MCF 10A (cell line): ENCODE data around the gene IFNA10. TPM values are rescaled to one million over a fixed set of nuclear protein-coding genes. Genes with fewer than 3 reads are reported as not detected.
A peak's percentile ranks its signal among the peaks of the same experiment; 100 is the strongest.
"Not testable (repeated sequence)": the region's sequence is repeated elsewhere in the genome, so short reads cannot be mapped to it uniquely, and the experiment has no call there.

ENCODE experiments used
- BruUV-seq: library from RNA; stranded (reverse); fragments of 400-500 nt; replicated peaks from 2 replicates; lab custom pipeline; 2021; lab: Mats Ljungman, UMichigan
- CTCF ChIA-PET: fragments of 300-600 bp; sonication (Branson Sonifier 250); formaldehyde crosslinking; extraction: SDS; loops from one replicate; lab custom pipeline; 2021; ENCODE audit warnings: antibody characterized with exemption, inconsistent platforms; lab: Yijun Ruan, JAX
- POLR2A ChIA-PET: fragments of 300-600, 350-650 bp; sonication (Branson Sonifier 250); formaldehyde crosslinking; extraction: SDS; loops from one replicate; lab custom pipeline; 2020; ENCODE audit warnings: antibody characterized with exemption, inconsistent platforms; lab: Yijun Ruan, JAX
- DNase-seq: peaks from one replicate; pipeline ENCODE4 v3.0.0-alpha.2; 2018; ENCODE audit not compliant: unreplicated experiment
- H3K27ac Mint-ChIP-seq: one replicate; pipeline ENCODE4 v1.8.0; 2022; ENCODE audit warnings: mild to moderate bottlenecking, low read depth, mixed read lengths; ENCODE audit not compliant: unreplicated experiment
- H3K27me3 Mint-ChIP-seq: one replicate; pipeline ENCODE4 v1.8.0; 2022; ENCODE audit warnings: mixed read lengths; ENCODE audit not compliant: insufficient read depth, unreplicated experiment
- H3K36me3 Mint-ChIP-seq: one replicate; pipeline ENCODE4 v1.8.0; 2022; ENCODE audit warnings: mild to moderate bottlenecking, moderate library complexity, mixed read lengths; ENCODE audit not compliant: insufficient read depth, unreplicated experiment
- H3K4me1 Mint-ChIP-seq: one replicate; pipeline ENCODE4 v1.8.0; 2022; ENCODE audit warnings: mixed read lengths; ENCODE audit not compliant: insufficient read depth, unreplicated experiment
- H3K4me3 Mint-ChIP-seq: one replicate; pipeline ENCODE4 v1.8.0; 2022; ENCODE audit warnings: mild to moderate bottlenecking, moderate library complexity, mixed read lengths; ENCODE audit not compliant: unreplicated experiment
- H3K9me3 Mint-ChIP-seq: one replicate; pipeline ENCODE4 v1.8.0; 2022; ENCODE audit warnings: mixed read lengths; ENCODE audit not compliant: unreplicated experiment
- intact Hi-C: fragments of 100-400 bp; cut with micrococcal nuclease; formaldehyde crosslinking; loops from 2 replicates; pipeline ENCODE4 v1.14.1; 2022
- total RNA-seq: library from RNA; stranded (reverse); gene quantifications from 2 replicates; pipeline ENCODE4 v1.2.3, GENCODE V29; 2022
- TF ChIP-seq, protein P1 (sequence below): fragments of 200-600 bp; IDR thresholded peaks from one replicate; pipeline ENCODE4 v1.8.0; 2022; ENCODE audit warnings: antibody characterized with exemption, mild to moderate bottlenecking; ENCODE audit not compliant: unreplicated experiment

The IFNA10 gene
- total RNA-seq, 1 experiment from 2014 or later: not detected

DNA sequence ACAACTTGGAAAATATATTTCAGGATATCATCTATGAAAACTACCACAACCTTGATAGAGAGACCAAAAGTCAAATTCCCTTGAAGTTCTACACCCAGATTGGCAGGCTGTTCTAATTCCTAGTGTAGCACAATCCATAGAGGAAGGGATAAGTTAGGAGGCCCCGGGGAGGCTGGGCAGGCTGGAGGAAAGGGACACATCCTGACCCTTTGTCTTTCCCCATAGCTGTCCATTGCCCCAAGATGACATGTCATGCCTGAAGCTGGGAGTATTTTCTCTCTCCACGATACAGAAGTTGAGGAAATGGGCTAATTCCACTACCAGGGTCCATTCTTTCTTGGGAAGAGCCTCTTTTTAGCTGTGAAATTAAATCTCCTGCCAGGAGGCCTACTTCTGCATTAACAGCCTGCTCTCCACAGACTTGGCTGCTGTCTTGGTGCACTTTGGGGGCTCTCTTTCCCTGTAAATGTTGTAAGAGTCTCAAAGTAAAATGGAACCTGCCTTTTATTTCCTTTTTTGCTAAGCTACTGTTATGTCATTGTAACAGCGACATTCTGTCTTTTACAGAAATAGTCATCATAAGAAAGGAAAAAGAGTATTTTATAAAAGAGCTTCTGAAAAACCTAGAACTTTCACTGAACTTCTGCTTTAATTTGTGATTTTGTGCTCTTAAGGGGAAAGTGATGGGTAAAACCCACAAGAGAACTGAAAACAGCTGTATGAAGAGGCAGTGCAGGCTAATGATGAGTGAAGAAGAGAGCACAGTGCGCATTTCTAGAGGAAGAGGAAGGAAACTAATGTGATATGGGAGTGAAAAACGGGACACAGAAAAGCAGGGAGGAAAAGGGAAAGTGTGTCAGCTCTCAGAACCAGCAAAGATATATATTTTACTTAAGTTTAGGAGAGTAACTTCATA lies 6.7 kb upstream of the IFNA10 start:
- BruUV-seq, intact Hi-C loops: not testable (repeated sequence)
- peak; percentile 3 for DNase-seq

DNA sequence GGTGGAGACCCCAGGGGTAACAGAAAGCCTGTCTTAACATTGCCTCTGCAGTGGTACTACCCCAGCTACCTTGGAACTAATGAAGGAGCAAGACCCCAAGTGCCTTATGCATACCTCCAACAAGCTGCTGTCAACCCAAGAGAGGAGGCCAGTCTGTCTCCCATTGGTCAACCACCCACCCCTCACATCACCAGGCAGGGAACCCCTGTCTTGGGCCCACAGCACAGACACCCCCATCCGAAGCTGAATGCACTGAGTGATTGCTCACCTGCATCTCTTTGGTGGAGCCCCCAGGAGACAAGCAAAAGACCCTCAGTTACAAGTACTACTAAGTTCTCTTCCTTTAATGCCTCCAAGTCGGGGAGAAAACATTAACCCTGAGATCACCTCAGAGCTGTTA lies 5.2 kb upstream of the IFNA10 start:
- CTCF ChIA-PET: interaction anchor here (0.6 kb wide), 1 partner anchor 17 kb away, joined by 4 read pairs; no protein-coding TSS in a partner anchor
- DNase-seq, H3K9me3 Mint-ChIP-seq, intact Hi-C loops, H3K27ac Mint-ChIP-seq, H3K4me1 Mint-ChIP-seq, H3K4me3 Mint-ChIP-seq, BruUV-seq, POLR2A ChIA-PET, H3K36me3 Mint-ChIP-seq: not testable (repeated sequence)
- H3K27me3 Mint-ChIP-seq: peaks cover 13% of the 10 kb centered on the region

More for the DNA sequence above, 6.7 kb upstream of the IFNA10 start:
- H3K9me3 Mint-ChIP-seq, POLR2A ChIA-PET, H3K27ac Mint-ChIP-seq, H3K4me3 Mint-ChIP-seq, H3K4me1 Mint-ChIP-seq, H3K36me3 Mint-ChIP-seq: not testable (repeated sequence)
- CTCF ChIA-PET: interaction anchor here (0.7 to 1.1 kb wide), 2 partner anchors 22 to 34 kb away, joined by 3 read pairs; no protein-coding TSS in a partner anchor
- H3K27me3 Mint-ChIP-seq: peaks cover 15% of the 10 kb centered on the region
- TF ChIP-seq, protein P1, sequence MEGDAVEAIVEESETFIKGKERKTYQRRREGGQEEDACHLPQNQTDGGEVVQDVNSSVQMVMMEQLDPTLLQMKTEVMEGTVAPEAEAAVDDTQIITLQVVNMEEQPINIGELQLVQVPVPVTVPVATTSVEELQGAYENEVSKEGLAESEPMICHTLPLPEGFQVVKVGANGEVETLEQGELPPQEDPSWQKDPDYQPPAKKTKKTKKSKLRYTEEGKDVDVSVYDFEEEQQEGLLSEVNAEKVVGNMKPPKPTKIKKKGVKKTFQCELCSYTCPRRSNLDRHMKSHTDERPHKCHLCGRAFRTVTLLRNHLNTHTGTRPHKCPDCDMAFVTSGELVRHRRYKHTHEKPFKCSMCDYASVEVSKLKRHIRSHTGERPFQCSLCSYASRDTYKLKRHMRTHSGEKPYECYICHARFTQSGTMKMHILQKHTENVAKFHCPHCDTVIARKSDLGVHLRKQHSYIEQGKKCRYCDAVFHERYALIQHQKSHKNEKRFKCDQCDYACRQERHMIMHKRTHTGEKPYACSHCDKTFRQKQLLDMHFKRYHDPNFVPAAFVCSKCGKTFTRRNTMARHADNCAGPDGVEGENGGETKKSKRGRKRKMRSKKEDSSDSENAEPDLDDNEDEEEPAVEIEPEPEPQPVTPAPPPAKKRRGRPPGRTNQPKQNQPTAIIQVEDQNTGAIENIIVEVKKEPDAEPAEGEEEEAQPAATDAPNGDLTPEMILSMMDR: peak; percentile 17

DNA sequence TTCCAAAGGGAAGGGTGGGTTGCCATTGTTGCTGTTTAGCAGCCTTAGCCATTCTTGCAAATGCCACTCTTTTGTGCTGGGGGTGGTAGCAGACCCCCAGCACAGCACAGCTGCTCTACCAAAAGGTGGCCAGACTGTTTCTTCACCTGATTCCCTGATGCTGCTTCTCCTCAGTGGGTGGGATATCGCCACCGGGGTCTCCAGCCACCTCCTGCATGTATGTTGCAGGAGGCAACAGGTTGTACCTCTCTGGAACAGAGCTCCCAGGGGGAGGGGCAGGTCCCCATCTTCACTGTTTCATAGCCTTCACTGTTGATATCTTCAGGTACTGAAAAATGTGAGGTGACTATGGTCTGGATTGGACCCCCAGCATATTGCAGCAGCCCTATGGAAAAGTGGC lies 3.8 kb upstream of the IFNA10 start:
- POLR2A ChIA-PET, H3K4me1 Mint-ChIP-seq, BruUV-seq, H3K36me3 Mint-ChIP-seq, DNase-seq, H3K9me3 Mint-ChIP-seq, H3K4me3 Mint-ChIP-seq, CTCF ChIA-PET, intact Hi-C loops, H3K27ac Mint-ChIP-seq: not testable (repeated sequence)
- peaks cover 11% of the 10 kb centered on the region for H3K27me3 Mint-ChIP-seq

DNA sequence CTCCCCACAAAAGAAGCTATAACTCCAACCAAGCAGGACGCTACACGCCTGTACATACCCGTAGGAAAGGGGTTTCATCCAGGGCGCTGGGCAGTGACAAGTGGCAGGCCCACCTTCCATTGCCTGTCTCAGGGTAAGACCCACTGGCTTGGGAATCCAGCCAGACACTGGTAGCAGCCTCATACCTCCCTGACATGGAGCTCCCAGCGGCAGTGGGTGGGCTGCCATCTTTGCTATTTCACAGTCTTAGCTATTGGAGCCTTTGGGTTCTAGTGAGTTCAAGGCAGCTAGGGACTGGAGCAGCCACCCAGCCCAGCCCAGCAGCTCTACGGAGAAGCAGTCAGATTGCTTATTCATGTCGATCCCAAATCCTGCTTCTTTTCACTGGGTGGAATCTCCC lies 3.4 kb upstream of the IFNA10 start:
- DNase-seq: no peak
- H3K36me3 Mint-ChIP-seq: no peaks in the 10 kb centered on the region
- no peak overlapping the region for H3K27ac Mint-ChIP-seq
- H3K4me1 Mint-ChIP-seq: no peaks in the 10 kb centered on the region
- TF ChIP-seq, protein P1: no peak
- BruUV-seq: no TSS peak
- H3K4me3 Mint-ChIP-seq: no peak overlapping the region
- H3K9me3 Mint-ChIP-seq: no peaks in the 10 kb centered on the region
- intact Hi-C loops: no loop called here
- ChIA-PET CTCF (no interaction called here), POLR2A (no interaction called here)
- H3K27me3 Mint-ChIP-seq: peaks cover 11% of the 10 kb centered on the region

DNA sequence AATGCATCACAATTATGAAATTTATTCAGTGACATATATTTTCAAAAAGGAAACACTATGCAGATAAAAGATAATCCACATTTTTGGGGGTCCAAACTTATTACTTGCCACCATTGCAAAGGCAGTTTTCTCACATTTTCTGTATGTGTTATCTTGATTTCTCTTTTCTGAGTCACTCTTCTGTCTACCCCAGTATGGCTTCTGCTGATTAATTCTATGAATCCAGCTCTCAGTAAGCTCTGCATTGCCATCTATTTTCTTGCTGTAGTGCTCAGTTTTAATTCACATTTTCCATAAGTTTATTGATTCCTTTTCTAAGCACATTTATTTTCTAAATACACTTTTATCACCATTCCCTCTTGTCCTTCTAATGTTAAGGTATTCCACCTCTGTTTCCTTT lies 1.7 kb downstream of the IFNA10 start:
- BruUV-seq: no TSS peak
- ChIA-PET CTCF (no interaction called here), POLR2A (no interaction called here)
- Mint-ChIP-seq H3K36me3 (no peaks in the 10 kb centered on the region), H3K9me3 (no peaks in the 10 kb centered on the region), H3K27me3 (peaks cover 39% of the 10 kb centered on the region), H3K4me1 (no peaks in the 10 kb centered on the region), H3K4me3 (no peak overlapping the region), H3K27ac (no peak overlapping the region)
- no peak for DNase-seq
- intact Hi-C loops: no loop called here
- TF ChIP-seq, protein P1: no peak

DNA sequence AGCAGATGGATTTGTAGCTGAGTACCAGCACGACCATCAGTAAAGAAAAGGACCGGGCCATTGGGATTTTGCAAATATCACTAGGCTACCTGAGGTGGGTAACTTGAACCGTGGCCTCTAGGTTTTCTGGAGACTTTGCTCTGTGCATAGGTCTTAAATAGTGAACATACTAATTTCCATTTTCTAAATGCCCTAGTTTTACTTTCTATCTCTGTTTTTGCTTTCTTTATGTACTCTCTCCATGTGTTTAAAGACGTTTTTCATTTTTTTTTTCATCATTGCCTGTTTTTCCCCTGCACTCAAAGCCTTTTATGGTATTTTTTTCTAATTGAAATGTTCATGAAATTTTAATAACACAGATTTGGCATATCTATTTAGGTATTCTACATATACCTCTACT lies 4.8 kb downstream of the IFNA10 start, which contains the start of gene IFNA7:
TSS of gene IFNA7 (minus strand) at position 101 of the 400 bp plus-strand sequence. CDS start at position 61, 40 bp downstream.
- H3K27ac Mint-ChIP-seq, H3K4me1 Mint-ChIP-seq, DNase-seq, intact Hi-C loops, H3K36me3 Mint-ChIP-seq, BruUV-seq, CTCF ChIA-PET, H3K9me3 Mint-ChIP-seq, POLR2A ChIA-PET, H3K4me3 Mint-ChIP-seq: not testable (repeated sequence)
- H3K27me3 Mint-ChIP-seq: peaks cover 43% of the 10 kb centered on the region
